ENCODE data around the gene DLGAP4. TPM values are rescaled to one million over a fixed set of nuclear protein-coding genes. Genes with fewer than 3 reads are reported as not detected.

DLGAP4 gene
- total and polyA plus RNA-seq, 9 donors: 18.2 to 75.9 (median 53.1) TPM

DNA sequence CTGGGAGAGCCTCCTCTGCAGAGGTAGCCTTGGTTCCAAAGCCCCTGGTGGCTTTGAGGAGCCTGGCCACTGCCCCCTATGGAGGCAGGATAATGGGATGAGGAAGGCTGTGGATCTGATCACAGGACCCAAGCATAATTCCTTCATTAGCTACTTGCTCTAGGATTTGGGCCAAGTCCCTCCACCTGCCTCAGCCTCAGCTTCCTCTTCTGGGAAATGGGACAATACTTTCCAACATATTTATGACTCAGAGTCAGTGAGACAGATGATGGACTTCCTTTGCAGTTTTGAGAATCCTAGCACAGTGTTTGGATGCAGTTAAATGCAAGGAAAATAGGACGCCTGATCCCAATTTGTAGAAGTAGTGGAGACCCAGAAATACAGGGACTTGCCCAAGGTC is 171.3 kb downstream of the DLGAP4 start:
- Histone ChIP-seq H3K4me3 (no peak overlapping the region), H3K27ac (no peak overlapping the region), H3K4me1 (ENCODE audit: insufficient read depth) (peaks cover 23% of the 10 kb centered on the region), H3K9me3 (no peaks in the 10 kb centered on the region), H3K27me3 (no peaks in the 10 kb centered on the region), H3K36me3 (no peaks in the 10 kb centered on the region)
- TF ChIP-seq POLR2A (IDR thresholded peaks at IDR 0.05) (no peak), EP300 (IDR thresholded peaks at IDR 0.05) (no peak)
- TF ChIP-seq, protein P1, sequence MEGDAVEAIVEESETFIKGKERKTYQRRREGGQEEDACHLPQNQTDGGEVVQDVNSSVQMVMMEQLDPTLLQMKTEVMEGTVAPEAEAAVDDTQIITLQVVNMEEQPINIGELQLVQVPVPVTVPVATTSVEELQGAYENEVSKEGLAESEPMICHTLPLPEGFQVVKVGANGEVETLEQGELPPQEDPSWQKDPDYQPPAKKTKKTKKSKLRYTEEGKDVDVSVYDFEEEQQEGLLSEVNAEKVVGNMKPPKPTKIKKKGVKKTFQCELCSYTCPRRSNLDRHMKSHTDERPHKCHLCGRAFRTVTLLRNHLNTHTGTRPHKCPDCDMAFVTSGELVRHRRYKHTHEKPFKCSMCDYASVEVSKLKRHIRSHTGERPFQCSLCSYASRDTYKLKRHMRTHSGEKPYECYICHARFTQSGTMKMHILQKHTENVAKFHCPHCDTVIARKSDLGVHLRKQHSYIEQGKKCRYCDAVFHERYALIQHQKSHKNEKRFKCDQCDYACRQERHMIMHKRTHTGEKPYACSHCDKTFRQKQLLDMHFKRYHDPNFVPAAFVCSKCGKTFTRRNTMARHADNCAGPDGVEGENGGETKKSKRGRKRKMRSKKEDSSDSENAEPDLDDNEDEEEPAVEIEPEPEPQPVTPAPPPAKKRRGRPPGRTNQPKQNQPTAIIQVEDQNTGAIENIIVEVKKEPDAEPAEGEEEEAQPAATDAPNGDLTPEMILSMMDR (IDR thresholded peaks at IDR 0.05): no peak
- intact Hi-C loops (cut with DNase I): no loop called here
- 92 to 98% (median 92%) methylated on average over 1 of the region's 1 CpG for WGBS, 3 donors
- DNase-seq: no peak

DNA sequence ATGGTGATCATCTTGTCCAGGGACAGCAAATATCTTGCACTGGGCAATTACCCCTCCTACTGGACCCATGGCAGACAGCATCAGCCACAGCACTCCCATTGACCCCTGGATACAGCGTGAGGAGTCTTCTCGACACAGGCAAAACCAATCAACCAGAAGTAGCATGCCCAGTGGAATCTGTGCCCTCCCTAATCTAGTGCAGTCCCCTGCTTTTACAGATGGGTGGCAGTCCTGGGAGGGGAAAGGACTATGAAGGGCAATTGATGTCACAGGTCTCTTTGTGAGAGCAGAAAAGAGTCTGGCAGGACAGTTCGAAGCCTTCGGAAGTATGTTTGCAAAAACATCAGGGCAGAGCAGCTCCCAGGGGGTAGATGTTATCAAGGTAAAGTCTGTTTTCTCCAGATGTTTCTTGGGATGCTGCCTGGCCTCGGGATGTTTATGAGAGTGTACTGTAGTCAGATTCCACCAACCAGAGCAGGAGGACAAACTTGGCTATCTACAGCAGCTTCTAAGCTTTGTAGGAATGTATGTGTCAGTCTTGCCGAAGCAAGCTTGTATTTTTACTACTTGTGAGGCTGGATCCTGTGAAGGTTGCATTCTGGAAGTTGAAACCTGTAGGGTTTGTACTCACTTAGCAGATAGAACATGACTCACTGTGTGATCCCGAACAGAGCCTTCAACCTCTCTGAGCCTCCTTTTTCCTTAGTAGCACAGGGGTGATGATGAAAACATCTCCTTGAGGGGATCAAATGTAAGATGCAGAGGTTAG is 172.2 kb downstream of the DLGAP4 start:
- H3K36me3 ChIP-seq: no peaks in the 10 kb centered on the region
- TF ChIP-seq EP300 (IDR thresholded peaks at IDR 0.05): no peak
- TF ChIP-seq POLR2A (IDR thresholded peaks at IDR 0.05): no peak
- TF ChIP-seq, protein P1 (IDR thresholded peaks at IDR 0.05): no peak
- no peak for DNase-seq
- H3K4me3 ChIP-seq: no peak overlapping the region
- H3K27ac ChIP-seq: no peak overlapping the region
- H3K27me3 ChIP-seq: no peaks in the 10 kb centered on the region
- peaks cover 16% of the 10 kb centered on the region for H3K4me1 ChIP-seq (ENCODE audit: insufficient read depth)
- WGBS, 3 donors: 63 to 64% (median 63%) methylated on average over 7 of the region's 7 CpGs
- H3K9me3 ChIP-seq: no peaks in the 10 kb centered on the region
- intact Hi-C loops (cut with DNase I): no loop called here

DNA sequence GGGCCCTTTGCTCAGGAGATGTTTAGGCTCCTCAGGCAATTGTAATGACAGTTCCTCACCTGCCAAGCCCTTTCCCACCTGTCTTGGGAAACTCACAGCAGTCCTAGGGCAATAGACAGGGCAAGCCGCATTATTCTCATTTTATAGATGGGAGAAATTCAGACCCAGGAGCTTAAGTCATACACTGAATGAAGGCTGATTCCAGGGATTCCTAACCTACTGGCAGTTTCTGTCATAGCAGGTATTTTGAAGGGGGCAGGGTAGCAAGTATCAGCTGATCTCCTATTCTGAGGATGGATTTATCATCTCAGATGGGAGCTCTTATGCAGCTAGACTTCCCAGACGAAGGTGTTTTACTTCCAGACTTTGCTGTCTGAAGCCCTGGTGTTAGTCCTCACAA is 173.8 kb downstream of the DLGAP4 start:
- no peaks in the 10 kb centered on the region for H3K9me3 ChIP-seq
- H3K27ac ChIP-seq: no peak overlapping the region
- intact Hi-C loops (cut with DNase I): no loop called here
- peaks cover 13% of the 10 kb centered on the region for H3K4me1 ChIP-seq (ENCODE audit: insufficient read depth)
- H3K36me3 ChIP-seq: no peaks in the 10 kb centered on the region
- H3K4me3 ChIP-seq: no peak overlapping the region
- DNase-seq: no peak
- 82 to 92% (median 88%) methylated on average over 2 of the region's 2 CpGs for WGBS, 3 donors
- no peaks in the 10 kb centered on the region for H3K27me3 ChIP-seq
- no peak for TF ChIP-seq POLR2A (IDR thresholded peaks at IDR 0.05)
- TF ChIP-seq EP300 (IDR thresholded peaks at IDR 0.05): no peak
- TF ChIP-seq, protein P1 (IDR thresholded peaks at IDR 0.05): no peak

DNA sequence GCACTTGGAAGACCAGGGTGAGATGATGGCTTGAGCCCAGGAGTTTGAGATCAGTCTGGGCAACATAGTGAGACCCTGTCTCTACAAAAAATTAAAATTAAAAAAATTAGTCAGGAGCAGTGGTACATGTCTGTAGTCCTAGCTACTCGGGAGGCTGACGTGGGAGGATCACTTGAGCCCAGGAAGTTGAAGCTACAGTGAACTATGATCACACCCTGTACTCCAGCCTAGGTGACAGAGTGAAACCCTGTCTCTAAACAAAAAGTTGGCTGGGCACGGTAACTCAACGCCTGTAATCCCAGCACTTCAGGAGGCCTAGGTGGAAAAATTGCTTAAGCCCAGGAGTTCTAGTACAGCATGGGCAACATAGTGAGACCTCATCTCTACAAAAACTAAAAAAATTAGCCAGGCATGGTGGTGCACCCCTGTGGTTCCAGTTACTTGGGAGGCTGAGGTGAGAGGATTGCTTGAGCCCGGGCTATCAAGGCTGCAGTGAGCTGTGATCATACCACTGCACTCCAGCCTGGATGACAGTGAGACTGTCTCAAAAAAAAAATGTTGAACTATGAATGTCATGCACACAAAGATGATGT is 174.4 kb downstream of the DLGAP4 start:
- Histone ChIP-seq H3K9me3 (no peaks in the 10 kb centered on the region), H3K4me3 (no peak overlapping the region), H3K27ac (no peak overlapping the region), H3K4me1 (ENCODE audit: insufficient read depth) (peaks cover 15% of the 10 kb centered on the region), H3K27me3 (no peaks in the 10 kb centered on the region), H3K36me3 (no peaks in the 10 kb centered on the region)
- TF ChIP-seq EP300 (IDR thresholded peaks at IDR 0.05): no peak
- TF ChIP-seq POLR2A (IDR thresholded peaks at IDR 0.05): no peak
- TF ChIP-seq, protein P1 (IDR thresholded peaks at IDR 0.05): no peak
- intact Hi-C loops (cut with DNase I): no loop called here
- WGBS, 3 donors: 73 to 80% (median 78%) methylated on average over 5 of the region's 5 CpGs
- no peak for DNase-seq

Data from ovary (tissue), 9 donors.